ENCODE measurements around the gene DAP. TPM values are rescaled to one million over a fixed set of nuclear protein-coding genes. Genes with fewer than 3 reads are reported as not detected.

The DAP gene
- total and polyA plus RNA-seq, 2 donors from 2014 or later: 123 to 133 TPM

- H3K27ac ChIP-seq (ENCODE audit: low read depth in 2 of 2, low read length in 2 of 2): no peak overlapping the region
- H3K9me3 ChIP-seq (ENCODE audit: control insufficient read depth in 2 of 3, insufficient read depth in 1 of 3, low read length in 3 of 3): no peaks in the 10 kb centered on the region
- no peak overlapping the region for H3K9ac ChIP-seq (ENCODE audit: low read length in 3 of 3)
- no peak for DNase-seq
- peaks cover 2% of the 10 kb centered on the region for H3K27me3 ChIP-seq (ENCODE audit: control insufficient read depth, insufficient read depth, low read length)
- H3K36me3 ChIP-seq (ENCODE audit: control insufficient read depth in 2 of 3, insufficient read depth in 3 of 3, low read length in 3 of 3): peaks cover 0 to 3% (median 0%) of the 10 kb centered on the region in 3 donors
- no peak for TF ChIP-seq CTCF (IDR thresholded peaks at IDR 0.05; ENCODE audit: borderline replicate concordance, extremely low read depth, insufficient read depth)
- H3K4me1 ChIP-seq (ENCODE audit: control insufficient read depth in 2 of 3, insufficient read depth in 2 of 3, low read depth in 1 of 3, low read length in 3 of 3): no peaks in the 10 kb centered on the region
- intact Hi-C loops (cut with DNase I): no loop called here
- H3K4me3 ChIP-seq (ENCODE audit: low read length in 3 of 3): no peak overlapping the region
- no peak for FAIRE-seq
Observed at GRCh38 chr5:10637944-10638343, 123.1 kb downstream of the DAP start.

GRCh38 chr5:10636363-10637142, 124.5 kb downstream of the DAP start:
- Histone ChIP-seq H3K4me1 (ENCODE audit: control insufficient read depth in 2 of 3, insufficient read depth in 2 of 3, low read depth in 1 of 3, low read length in 3 of 3) (no peaks in the 10 kb centered on the region), H3K9me3 (ENCODE audit: control insufficient read depth in 2 of 3, insufficient read depth in 1 of 3, low read length in 3 of 3) (no peaks in the 10 kb centered on the region), H3K27ac (ENCODE audit: low read depth in 2 of 2, low read length in 2 of 2) (no peak overlapping the region), H3K9ac (ENCODE audit: low read length in 3 of 3) (no peak overlapping the region), H3K27me3 (ENCODE audit: control insufficient read depth, insufficient read depth, low read length) (peaks cover 2% of the 10 kb centered on the region), H3K4me3 (ENCODE audit: low read length in 3 of 3) (no peak overlapping the region), H3K36me3 (ENCODE audit: control insufficient read depth in 2 of 3, insufficient read depth in 3 of 3, low read length in 3 of 3) (peaks cover 0 to 3% (median 0%) of the 10 kb centered on the region in 3 donors)
- DNase-seq: no peak
- no peak for TF ChIP-seq CTCF (IDR thresholded peaks at IDR 0.05; ENCODE audit: borderline replicate concordance, extremely low read depth, insufficient read depth)
- intact Hi-C loops (cut with DNase I): no loop called here
- FAIRE-seq: no peak

- no peak for TF ChIP-seq CTCF (IDR thresholded peaks at IDR 0.05; ENCODE audit: borderline replicate concordance, extremely low read depth, insufficient read depth)
- Histone ChIP-seq H3K9ac (ENCODE audit: low read length in 3 of 3) (no peak overlapping the region), H3K4me1 (ENCODE audit: control insufficient read depth in 2 of 3, insufficient read depth in 2 of 3, low read depth in 1 of 3, low read length in 3 of 3) (no peaks in the 10 kb centered on the region), H3K9me3 (ENCODE audit: control insufficient read depth in 2 of 3, insufficient read depth in 1 of 3, low read length in 3 of 3) (no peaks in the 10 kb centered on the region), H3K36me3 (ENCODE audit: control insufficient read depth in 2 of 3, insufficient read depth in 3 of 3, low read length in 3 of 3) (peaks cover 0 to 3% (median 0%) of the 10 kb centered on the region in 3 donors), H3K27me3 (ENCODE audit: control insufficient read depth, insufficient read depth, low read length) (peaks cover 2% of the 10 kb centered on the region), H3K27ac (ENCODE audit: low read depth in 2 of 2, low read length in 2 of 2) (no peak overlapping the region), H3K4me3 (ENCODE audit: low read length in 3 of 3) (no peak overlapping the region)
- no peak for DNase-seq
- no peak for FAIRE-seq
- intact Hi-C loops (cut with DNase I): no loop called here
Observed at GRCh38 chr5:10635867-10636350, 125.1 kb downstream of the DAP start.
